K562 (cell line): ENCODE measurements around the gene IL1F10. TPM values are rescaled to one million over a fixed set of nuclear protein-coding genes. Genes with fewer than 3 reads are reported as not detected.

ENCODE experiments used
- ARID1B ChIP-seq: fragments of 450-650 bp; IDR thresholded peaks from 2 replicates; pipeline ENCODE4 v1.6.1; 2016; ENCODE audit warnings: antibody characterized with exemption, mild to moderate bottlenecking, inconsistent platforms
- ATF1 ChIP-seq, 2 experiments: fragments of 450-650 bp in 1 of 2; IDR thresholded peaks; 2 replicates each; pipeline ENCODE4 v1.6.1; 2016; ENCODE audit warnings: missing compliant biosample characterization in 1 of 2, missing genetic modification characterization in 1 of 2
- BCOR ChIP-seq: fragments of 450-650 bp; IDR thresholded peaks from 2 replicates; pipeline ENCODE4 v1.6.1; 2016
- DACH1 ChIP-seq: fragments of 450-650 bp; IDR thresholded peaks from 2 replicates; pipeline ENCODE4 v1.6.1; 2018; ENCODE audit not compliant: partially characterized antibody
- ETV6 ChIP-seq, 3 experiments: fragments of 150-350 bp in 1 of 3; sonication (generic) in 1 of 3; formaldehyde crosslinking in 1 of 3; IDR thresholded peaks; 2 replicates each; pipeline versions ENCODE4 v1.6.1 to v1.8.0; 2014 to 2022; ENCODE audit warnings: borderline replicate concordance in 2 of 3, low read depth in 2 of 3, antibody characterized with exemption in 1 of 3, low read length in 1 of 3, mild to moderate bottlenecking in 1 of 3, missing genetic modification reagents in 1 of 3
- HDAC2 ChIP-seq: fragments of 450-650 bp; IDR thresholded peaks from 2 replicates; pipeline ENCODE4 v1.6.1; 2016; ENCODE audit warnings: mild to moderate bottlenecking
- NCOA2 ChIP-seq, 2 experiments: fragments of 450-650 bp; IDR thresholded peaks; 2 replicates each; pipeline ENCODE4 v1.6.1; 2018; ENCODE audit warnings: mild to moderate bottlenecking in 2 of 2, moderate library complexity in 1 of 2; ENCODE audit not compliant: partially characterized antibody in 2 of 2
- NFIC ChIP-seq: fragments of 450-650 bp; IDR thresholded peaks from 2 replicates; pipeline ENCODE4 v1.6.1; 2017; ENCODE audit warnings: mild to moderate bottlenecking, inconsistent platforms
- NRF1 ChIP-seq, 2 experiments: fragments of 450-650 bp; IDR thresholded peaks in 1 of 2; conservative IDR thresholded peaks in 1 of 2; 2 replicates each; pipeline ENCODE4 v1.6.1; 2014; ENCODE audit warnings: mild to moderate bottlenecking in 2 of 2
- RFX7 ChIP-seq: fragments of 250-450 bp; sonication (Bioruptor Pico); IDR thresholded peaks from 2 replicates; pipeline ENCODE4 v1.5.1; 2021; ENCODE audit warnings: mild to moderate bottlenecking
- RUNX1 ChIP-seq: sonication (generic); IDR thresholded peaks from 2 replicates; pipeline ENCODE4 v1.6.1; 2016; ENCODE audit warnings: antibody characterized with exemption, low read depth
- SETDB1 ChIP-seq: IDR thresholded peaks from one replicate; pipeline ENCODE4 v1.6.1; 2012; ENCODE audit warnings: low read length, control low read depth, inconsistent platforms
- SIN3B ChIP-seq: fragments of 450-650 bp; IDR thresholded peaks from 2 replicates; pipeline ENCODE4 v1.6.1; 2017; ENCODE audit warnings: low read depth, mild to moderate bottlenecking, moderate library complexity
- SMAD1 ChIP-seq: fragments of 150-350 bp; IDR thresholded peaks from 2 replicates; pipeline ENCODE4 v1.6.1; 2014; ENCODE audit warnings: low read length, low read depth; ENCODE audit not compliant: partially characterized antibody
- SPI1 ChIP-seq: IDR thresholded peaks from 2 replicates; pipeline ENCODE4 v1.6.1; 2011; ENCODE audit warnings: low read depth, low read length, control low read depth, borderline replicate concordance
- STAT5A ChIP-seq: IDR thresholded peaks from 2 replicates; pipeline ENCODE4 v1.6.1; 2012; ENCODE audit warnings: low read length, inconsistent platforms, borderline replicate concordance
- YBX1 ChIP-seq: fragments of 450-650 bp; IDR thresholded peaks from 2 replicates; pipeline ENCODE4 v1.7.1; 2016; ENCODE audit warnings: mild to moderate bottlenecking
- ZNF133 ChIP-seq: fragments of 250-450 bp; sonication (Bioruptor Pico); IDR thresholded peaks from 2 replicates; pipeline ENCODE4 v1.4.0; 2020; ENCODE audit warnings: mild to moderate bottlenecking
- ZNF146 ChIP-seq: IDR thresholded peaks from one replicate; pipeline ENCODE4 v1.6.1; 2018; ENCODE audit warnings: missing compliant biosample characterization; ENCODE audit not compliant: unreplicated experiment
- ZNF175 ChIP-seq: fragments of 200-800 bp; sonication (Bioruptor generic); IDR thresholded peaks from 2 replicates; pipeline ENCODE4 v1.6.1; 2016; ENCODE audit warnings: low read depth, mild to moderate bottlenecking, missing genetic modification characterization, missing compliant biosample characterization
- ZNF24 ChIP-seq: fragments of 450-650 bp; IDR thresholded peaks from 2 replicates; pipeline ENCODE4 v1.6.1; 2016
- ZNF551 ChIP-seq: fragments of 250-450 bp; sonication (Bioruptor Pico); IDR thresholded peaks from 2 replicates; pipeline ENCODE4 v1.5.0; 2021; ENCODE audit warnings: mild to moderate bottlenecking, moderate library complexity
- ZNF644 ChIP-seq: fragments of 200-800 bp; sonication (Bioruptor generic); IDR thresholded peaks from 2 replicates; pipeline ENCODE4 v1.6.1; 2016; ENCODE audit warnings: low read depth, missing genetic modification characterization, missing compliant biosample characterization
- ZNF780A ChIP-seq: fragments of 250-450 bp; sonication (Bioruptor Pico); IDR thresholded peaks from 2 replicates; pipeline ENCODE4 v1.5.0; 2021; ENCODE audit warnings: mild to moderate bottlenecking
- ZNF785 ChIP-seq: fragments of 250-450 bp; sonication (Bioruptor Pico); IDR thresholded peaks from 2 replicates; pipeline ENCODE4 v1.4.0; 2020; ENCODE audit warnings: mild to moderate bottlenecking
- polyA plus RNA-seq, 8 experiments: library from polyadenylated mRNA; depleted of rRNA in 4 of 8; stranded (reverse) in 5 of 8; unstranded in 3 of 8; fragments of >200 nt; fragmentation: Nextera tagmentation in 2 of 8; fragmentation: Illumina TruSeq in 1 of 8; extraction: Ambion mirVana in 2 of 8; extraction: Trizol in 1 of 8; gene quantifications; 2 replicates each; pipeline versions ENCODE4 v1.2.1 to v1.2.3, GENCODE V29; 2011 to 2014; ENCODE audit warnings: inconsistent platforms in 1 of 8, missing spikeins in 1 of 8
- total RNA-seq, 7 experiments: library from RNA; depleted of rRNA in 6 of 7; stranded (reverse); fragments of >200 nt in 6 of 7; fragmentation: Illumina TruSeq in 2 of 7; extraction: Trizol in 2 of 7; gene quantifications; 2 replicates each; pipeline versions ENCODE4 v1.2.1 to v1.2.3, GENCODE V29; 2011 to 2021; ENCODE audit warnings: low replicate concordance in 1 of 7
- TF ChIP-seq, protein P1 (sequence below), 2 experiments: fragments of 450-650 bp in 1 of 2; sonication (generic) in 1 of 2; formaldehyde crosslinking; conservative IDR thresholded peaks; 2 replicates each; pipeline versions ENCODE4 v1.4.0 to v1.8.1; 2020 to 2022; ENCODE audit warnings: mild to moderate bottlenecking in 1 of 2, missing genetic modification reagents in 1 of 2
- TF ChIP-seq, protein P2 (sequence below): sonication (generic); formaldehyde crosslinking; IDR thresholded peaks from 2 replicates; pipeline ENCODE4 v1.8.0; 2022; ENCODE audit warnings: missing genetic modification reagents, mild to moderate bottlenecking, borderline replicate concordance

IL1F10 gene
- total and polyA plus RNA-seq, 9 of the 15 experiments (the other 6 are each of a cell fraction or from before 2014, with no cell fraction given): not detected

DNA sequence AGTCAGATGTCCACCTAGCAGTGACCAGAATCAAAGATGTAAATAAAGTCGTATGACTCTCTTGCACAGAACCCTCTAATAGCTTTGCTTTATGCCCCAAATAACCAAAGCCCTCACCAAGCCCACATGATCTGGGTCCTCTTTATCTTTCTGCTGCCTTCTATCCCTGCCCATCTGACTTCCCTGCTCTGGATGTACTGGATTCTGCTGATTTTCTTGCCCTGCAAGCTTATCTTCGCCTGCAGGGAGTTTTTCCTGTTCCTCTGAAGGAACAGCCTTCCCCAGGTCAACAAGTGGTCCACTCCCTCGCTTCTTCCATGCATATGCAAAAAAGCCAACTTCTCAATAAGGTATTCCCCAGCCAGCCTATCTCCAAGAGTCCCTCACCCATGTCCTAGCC is 33.8 kb upstream of the IL1F10 start (continued):
- TF ChIP-seq NRF1 (conservative IDR thresholded peaks at IDR 0.05 in 1 of 2, IDR thresholded peaks at IDR 0.05 in 1 of 2): no peak
- TF ChIP-seq ZNF644 (tag): no peak
- no peak for TF ChIP-seq ATF1 (CRISPR knock-in tag; IDR thresholded peaks at IDR 0.05)
- TF ChIP-seq ATF1 (tag; IDR thresholded peaks at IDR 0.05): no peak
- no peak for TF ChIP-seq SETDB1
- no peak for TF ChIP-seq NCOA2 (IDR thresholded peaks at IDR 0.05; ENCODE audit: partially characterized antibody in 2 of 2)
- TF ChIP-seq ZNF780A: no peak
- TF ChIP-seq YBX1: no peak
- no peak for TF ChIP-seq ZNF24
- no peak for TF ChIP-seq RUNX1
- TF ChIP-seq SIN3B: no peak
- TF ChIP-seq STAT5A: peak; percentile 37; the same call in 1 of the 2 replicates
- TF ChIP-seq BCOR: peak; percentile 38; the same call in 1 of the 2 replicates
- no peak for TF ChIP-seq ZNF785 (CRISPR knock-in tag)
- 0 out of 2 replicates have a peak, but pooled peaks have one; percentile 40 for TF ChIP-seq HDAC2
- no peak for TF ChIP-seq ETV6 (IDR thresholded peaks at IDR 0.05; ENCODE audit: borderline replicate concordance in 1 of 2, low read depth in 2 of 2, low read length in 1 of 2)
- no peak for TF ChIP-seq ETV6 (CRISPR knock-in tag; IDR thresholded peaks at IDR 0.05; ENCODE audit: borderline replicate concordance)
- TF ChIP-seq SMAD1: peak; percentile 3
- TF ChIP-seq RFX7 (CRISPR knock-in tag): no peak
- no peak for TF ChIP-seq ZNF551
- peak; percentile 71 for TF ChIP-seq NFIC
- TF ChIP-seq, protein P1, sequence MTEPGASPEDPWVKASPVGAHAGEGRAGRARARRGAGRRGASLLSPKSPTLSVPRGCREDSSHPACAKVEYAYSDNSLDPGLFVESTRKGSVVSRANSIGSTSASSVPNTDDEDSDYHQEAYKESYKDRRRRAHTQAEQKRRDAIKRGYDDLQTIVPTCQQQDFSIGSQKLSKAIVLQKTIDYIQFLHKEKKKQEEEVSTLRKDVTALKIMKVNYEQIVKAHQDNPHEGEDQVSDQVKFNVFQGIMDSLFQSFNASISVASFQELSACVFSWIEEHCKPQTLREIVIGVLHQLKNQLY (CRISPR knock-in tag; conservative IDR thresholded peaks at IDR 0.05): no peak
- no peak for TF ChIP-seq ZNF133 (CRISPR knock-in tag)
- TF ChIP-seq, protein P2, sequence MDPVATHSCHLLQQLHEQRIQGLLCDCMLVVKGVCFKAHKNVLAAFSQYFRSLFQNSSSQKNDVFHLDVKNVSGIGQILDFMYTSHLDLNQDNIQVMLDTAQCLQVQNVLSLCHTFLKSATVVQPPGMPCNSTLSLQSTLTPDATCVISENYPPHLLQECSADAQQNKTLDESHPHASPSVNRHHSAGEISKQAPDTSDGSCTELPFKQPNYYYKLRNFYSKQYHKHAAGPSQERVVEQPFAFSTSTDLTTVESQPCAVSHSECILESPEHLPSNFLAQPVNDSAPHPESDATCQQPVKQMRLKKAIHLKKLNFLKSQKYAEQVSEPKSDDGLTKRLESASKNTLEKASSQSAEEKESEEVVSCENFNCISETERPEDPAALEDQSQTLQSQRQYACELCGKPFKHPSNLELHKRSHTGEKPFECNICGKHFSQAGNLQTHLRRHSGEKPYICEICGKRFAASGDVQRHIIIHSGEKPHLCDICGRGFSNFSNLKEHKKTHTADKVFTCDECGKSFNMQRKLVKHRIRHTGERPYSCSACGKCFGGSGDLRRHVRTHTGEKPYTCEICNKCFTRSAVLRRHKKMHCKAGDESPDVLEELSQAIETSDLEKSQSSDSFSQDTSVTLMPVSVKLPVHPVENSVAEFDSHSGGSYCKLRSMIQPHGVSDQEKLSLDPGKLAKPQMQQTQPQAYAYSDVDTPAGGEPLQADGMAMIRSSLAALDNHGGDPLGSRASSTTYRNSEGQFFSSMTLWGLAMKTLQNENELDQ (CRISPR knock-in tag): no peak
- TF ChIP-seq ARID1B: peak; percentile 95
- no peak for TF ChIP-seq ZNF146 (CRISPR knock-in tag)
- peak; percentile 46; the same call in 1 of the 2 replicates for TF ChIP-seq SPI1
- no peak for TF ChIP-seq DACH1
- TF ChIP-seq ZNF175 (CRISPR knock-in tag): no peak
